Lower leg skin (tissue), 3 donors: ENCODE data around the gene IL17D.

ENCODE experiments used
- POLR2A ChIP-seq, 2 donors: fragments of 450-650 bp; IDR thresholded peaks; one replicate each; pipeline ENCODE4 v1.6.1; 2016 to 2017; ENCODE audit warnings: antibody characterized with exemption in 2 of 2, mild to moderate bottlenecking in 1 of 2, moderate library complexity in 1 of 2
- TF ChIP-seq, protein P1 (sequence below), 3 donors: fragments of 450-650 bp; IDR thresholded peaks; one replicate each; pipeline ENCODE4 v1.5.1; 2016; ENCODE audit warnings: antibody characterized with exemption in 3 of 3, mild to moderate bottlenecking in 3 of 3, moderate library complexity in 2 of 3

DNA sequence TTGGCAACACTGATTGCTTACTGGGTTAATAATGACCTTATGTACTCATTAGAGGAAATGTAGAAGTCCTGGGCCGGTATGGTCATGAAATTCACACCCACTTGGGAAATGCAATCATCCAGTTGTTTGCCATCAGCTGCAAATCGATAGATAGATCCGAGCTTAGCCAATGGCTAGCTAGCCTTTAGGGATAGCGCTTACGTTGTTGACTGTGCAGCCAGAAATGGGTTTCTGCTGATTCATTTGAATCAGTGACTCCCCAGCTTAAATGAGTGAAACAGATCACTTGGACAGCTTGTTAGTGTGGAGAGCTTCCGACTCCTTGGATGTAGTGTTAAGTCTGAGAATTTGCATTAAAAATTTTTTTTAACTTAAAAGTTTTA lies 11.8 kb downstream of the IL17D start:
- no peak for TF ChIP-seq POLR2A (IDR thresholded peaks at IDR 0.05)
- TF ChIP-seq, protein P1, sequence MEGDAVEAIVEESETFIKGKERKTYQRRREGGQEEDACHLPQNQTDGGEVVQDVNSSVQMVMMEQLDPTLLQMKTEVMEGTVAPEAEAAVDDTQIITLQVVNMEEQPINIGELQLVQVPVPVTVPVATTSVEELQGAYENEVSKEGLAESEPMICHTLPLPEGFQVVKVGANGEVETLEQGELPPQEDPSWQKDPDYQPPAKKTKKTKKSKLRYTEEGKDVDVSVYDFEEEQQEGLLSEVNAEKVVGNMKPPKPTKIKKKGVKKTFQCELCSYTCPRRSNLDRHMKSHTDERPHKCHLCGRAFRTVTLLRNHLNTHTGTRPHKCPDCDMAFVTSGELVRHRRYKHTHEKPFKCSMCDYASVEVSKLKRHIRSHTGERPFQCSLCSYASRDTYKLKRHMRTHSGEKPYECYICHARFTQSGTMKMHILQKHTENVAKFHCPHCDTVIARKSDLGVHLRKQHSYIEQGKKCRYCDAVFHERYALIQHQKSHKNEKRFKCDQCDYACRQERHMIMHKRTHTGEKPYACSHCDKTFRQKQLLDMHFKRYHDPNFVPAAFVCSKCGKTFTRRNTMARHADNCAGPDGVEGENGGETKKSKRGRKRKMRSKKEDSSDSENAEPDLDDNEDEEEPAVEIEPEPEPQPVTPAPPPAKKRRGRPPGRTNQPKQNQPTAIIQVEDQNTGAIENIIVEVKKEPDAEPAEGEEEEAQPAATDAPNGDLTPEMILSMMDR (IDR thresholded peaks at IDR 0.05) = no peak
